Activated CD4-positive, alpha-beta T cell treated with anti-CD3 and anti-CD28 coated beads for 4 hours (primary cell): ENCODE results near the gene DDX56.
"Not testable (repeated sequence)": the region's sequence is repeated elsewhere in the genome, so short reads cannot be mapped to it uniquely, and the experiment has no call there.

ENCODE experiments used
- DNase-seq, 2 donors: peaks; one replicate each; pipeline ENCODE4 v3.0.0-alpha.2; 2020

The DDX56 gene, protein sequence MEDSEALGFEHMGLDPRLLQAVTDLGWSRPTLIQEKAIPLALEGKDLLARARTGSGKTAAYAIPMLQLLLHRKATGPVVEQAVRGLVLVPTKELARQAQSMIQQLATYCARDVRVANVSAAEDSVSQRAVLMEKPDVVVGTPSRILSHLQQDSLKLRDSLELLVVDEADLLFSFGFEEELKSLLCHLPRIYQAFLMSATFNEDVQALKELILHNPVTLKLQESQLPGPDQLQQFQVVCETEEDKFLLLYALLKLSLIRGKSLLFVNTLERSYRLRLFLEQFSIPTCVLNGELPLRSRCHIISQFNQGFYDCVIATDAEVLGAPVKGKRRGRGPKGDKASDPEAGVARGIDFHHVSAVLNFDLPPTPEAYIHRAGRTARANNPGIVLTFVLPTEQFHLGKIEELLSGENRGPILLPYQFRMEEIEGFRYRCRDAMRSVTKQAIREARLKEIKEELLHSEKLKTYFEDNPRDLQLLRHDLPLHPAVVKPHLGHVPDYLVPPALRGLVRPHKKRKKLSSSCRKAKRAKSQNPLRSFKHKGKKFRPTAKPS

DNA sequence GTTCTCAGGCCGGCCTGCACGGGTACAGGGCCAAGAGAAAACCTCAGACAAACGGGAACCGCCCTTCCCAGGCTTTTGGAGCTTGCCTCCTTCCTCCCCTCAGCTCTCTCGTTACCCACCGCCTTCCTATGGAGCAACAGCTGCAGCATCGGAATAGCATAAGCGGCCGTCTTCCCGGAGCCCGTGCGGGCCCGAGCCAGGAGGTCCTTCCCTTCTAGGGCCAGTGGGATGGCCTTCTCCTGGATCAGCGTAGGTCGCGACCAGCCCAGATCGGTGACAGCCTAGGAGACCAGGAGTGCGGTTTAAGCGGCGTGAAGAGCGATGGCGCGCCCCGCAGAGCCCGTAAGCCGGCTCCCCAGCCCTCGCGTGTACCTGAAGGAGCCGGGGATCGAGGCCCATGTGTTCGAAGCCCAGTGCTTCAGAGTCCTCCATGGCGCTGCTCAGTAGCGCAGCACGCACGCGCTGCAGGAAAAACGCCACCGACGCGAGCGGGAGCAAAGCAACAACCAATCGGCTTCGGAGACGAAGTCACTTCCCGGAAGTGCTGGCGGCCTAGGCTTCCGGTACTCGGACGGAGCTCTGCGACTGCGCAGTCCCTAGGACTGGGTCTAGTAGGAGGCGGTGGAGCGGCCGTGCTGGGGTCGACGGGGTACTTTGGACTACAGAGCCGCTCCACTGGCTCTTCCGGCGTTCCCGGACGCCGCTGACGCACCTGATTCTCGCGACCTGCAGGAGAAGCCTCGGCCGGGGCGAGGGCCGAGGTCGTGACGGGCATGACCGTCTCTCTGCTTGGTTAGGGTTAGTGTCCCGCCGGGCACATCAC is at the start of gene DDX56:
DDX56 (minus strand) TSS at position 445 of the 823 bp plus-strand sequence; CDS start at position 432, 13 bp downstream.
- DNase-seq = peak; percentile 90 to 93

GRCh38 chr7:44622342-44623151 is 48.8 kb upstream of the DDX56 start:
- peak; percentile 45 to 52 for DNase-seq

DNA sequence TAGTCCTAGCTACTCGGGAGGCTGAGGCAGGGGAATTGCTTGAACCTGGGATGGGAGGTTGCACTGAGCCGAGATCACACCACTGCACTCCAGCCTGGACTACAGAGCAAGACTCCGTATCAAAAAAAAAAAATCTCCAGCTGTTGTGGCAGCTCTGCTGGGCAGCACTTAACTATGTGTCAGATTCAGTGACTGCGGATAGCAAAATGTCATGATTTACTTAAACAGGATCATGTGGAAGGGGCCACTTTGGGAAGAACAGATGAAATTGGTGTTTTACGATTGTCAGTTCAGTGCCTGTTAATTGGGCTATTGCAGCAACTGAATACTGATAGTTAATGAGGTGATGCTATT is 48.0 kb upstream of the DDX56 start:
- DNase-seq = no peak

- no peak for DNase-seq
Observed at GRCh38 chr7:44621034-44621749, 47.5 kb upstream of the DDX56 start.

DNA sequence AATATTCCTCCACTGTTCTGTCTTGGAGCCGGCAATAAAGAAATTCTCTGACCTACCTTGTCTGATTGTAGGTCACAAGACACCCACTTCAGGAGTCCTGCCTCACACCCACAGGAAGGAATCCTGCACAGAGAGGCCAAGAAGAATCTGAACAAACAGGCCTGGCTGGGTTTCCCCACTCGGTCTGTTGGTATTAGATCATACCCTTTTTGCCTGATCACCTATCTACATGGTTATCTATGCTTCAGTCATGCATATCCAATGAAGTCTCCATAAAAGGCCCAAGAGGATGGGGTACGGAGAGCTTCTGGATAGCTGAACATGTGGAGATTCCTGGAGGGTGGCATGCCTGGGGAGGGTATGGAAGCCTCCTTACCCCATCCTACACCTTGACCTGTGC is 45.0 kb upstream of the DDX56 start:
- DNase-seq = peak; percentile 30 to 33

DNA sequence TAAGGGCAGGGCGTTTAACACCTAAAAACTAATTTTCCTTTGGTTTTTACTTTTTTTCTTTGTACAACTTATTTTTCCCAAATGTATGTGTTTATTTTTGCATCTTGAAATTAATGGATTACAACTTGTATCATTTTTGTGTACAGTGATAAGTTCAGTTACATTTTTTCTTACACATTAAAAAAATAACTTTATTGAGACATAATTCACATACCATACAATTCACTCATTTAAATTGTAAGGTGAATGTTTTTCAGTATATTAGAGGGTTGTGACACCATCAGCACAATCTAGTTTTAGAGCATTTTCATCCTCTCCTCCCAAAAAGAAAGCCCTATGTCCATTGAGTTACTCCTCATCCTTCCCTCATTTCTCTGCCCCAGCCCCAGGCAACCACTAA is 44.3 kb upstream of the DDX56 start:
- no peak for DNase-seq

DNA sequence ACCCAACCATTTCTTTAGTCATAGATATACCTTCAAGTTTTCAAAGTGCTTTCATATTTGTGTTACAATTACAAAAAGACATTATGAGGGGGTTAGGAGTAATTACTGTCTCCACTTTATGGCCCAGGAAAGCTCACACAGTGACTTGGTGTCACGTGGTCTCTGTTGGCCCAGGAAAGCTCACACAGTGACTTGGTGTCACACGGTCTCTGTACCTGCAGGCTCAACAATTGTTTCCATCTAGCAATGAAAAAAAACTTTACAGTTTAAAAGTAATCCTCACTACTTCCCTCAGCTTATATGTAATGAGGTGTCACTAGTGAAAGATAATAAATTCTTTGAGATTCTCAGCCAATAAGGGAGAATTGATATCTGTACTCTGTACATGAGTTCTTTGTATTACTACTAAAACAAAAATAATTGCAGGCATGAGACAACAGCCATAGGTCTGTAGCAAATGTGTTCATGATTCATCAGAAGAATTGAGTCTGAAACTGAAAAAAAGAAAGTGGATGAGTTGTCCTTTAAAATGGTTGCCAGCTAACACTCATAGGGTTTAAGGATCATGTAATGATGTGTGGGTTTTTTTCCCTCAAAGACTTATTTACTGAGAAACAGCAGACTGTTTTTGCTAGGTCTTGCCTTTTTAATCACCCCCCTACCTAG is 43.6 kb upstream of the DDX56 start:
- peak in 1 of 2 donors; percentile 24 for DNase-seq

DNA sequence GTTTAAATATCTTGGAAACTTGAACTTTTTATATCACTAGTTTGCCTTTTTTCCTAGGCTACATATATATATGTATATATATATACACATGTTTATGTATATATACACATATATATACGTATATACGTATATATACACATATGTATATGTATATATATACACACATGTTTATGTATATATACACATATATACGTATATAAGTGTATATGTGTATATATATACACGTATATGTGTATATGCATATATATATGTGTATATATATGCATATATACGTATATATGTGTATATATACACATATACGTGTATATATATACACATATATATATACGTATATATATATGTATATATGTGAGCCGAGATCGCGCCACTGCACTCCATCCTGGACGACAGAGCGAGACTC is 42.8 kb upstream of the DDX56 start:
- DNase-seq = no peak

- DNase-seq = no peak
Observed at GRCh38 chr7:44615793-44616192, 42.1 kb upstream of the DDX56 start.

GRCh38 chr7:44615149-44615611 is 41.5 kb upstream of the DDX56 start:
- DNase-seq = no peak

GRCh38 chr7:44609829-44610228 is 36.1 kb upstream of the DDX56 start:
- DNase-seq = no peak

DNA sequence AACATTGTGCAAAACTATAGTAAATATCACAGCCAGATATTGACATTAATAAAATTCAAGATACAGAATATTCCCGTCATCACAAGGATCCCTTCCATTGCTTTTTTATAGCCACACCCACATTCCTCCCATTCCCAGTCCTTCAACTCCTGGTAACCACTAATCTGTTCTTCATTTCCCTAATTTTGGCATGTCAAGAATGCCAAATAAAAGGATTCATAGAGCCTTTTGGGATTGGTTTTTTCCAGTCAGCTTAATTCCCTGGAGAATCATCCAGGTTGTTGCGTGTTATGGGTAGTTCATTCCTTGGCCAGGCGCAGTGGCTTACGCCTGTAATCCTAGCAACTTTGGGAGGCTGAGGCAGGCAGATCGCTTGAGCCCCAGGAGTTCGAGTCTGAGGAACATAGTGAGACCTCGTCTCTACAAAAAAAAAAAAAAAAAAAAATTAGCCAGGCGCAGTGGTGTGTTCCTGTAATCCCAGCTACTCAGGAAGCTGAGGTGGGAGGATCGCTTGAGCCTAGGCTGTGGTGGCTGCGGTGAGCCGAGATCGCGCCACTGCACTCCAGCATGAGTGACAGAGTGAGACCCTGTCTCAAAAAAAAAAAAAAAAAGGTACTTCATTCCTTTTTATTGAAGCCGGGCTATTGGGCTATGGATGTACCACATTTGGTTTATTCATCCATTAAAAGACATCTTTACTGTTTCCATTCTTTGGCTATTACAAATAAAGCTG is 35.4 kb upstream of the DDX56 start:
- no peak for DNase-seq

DNA sequence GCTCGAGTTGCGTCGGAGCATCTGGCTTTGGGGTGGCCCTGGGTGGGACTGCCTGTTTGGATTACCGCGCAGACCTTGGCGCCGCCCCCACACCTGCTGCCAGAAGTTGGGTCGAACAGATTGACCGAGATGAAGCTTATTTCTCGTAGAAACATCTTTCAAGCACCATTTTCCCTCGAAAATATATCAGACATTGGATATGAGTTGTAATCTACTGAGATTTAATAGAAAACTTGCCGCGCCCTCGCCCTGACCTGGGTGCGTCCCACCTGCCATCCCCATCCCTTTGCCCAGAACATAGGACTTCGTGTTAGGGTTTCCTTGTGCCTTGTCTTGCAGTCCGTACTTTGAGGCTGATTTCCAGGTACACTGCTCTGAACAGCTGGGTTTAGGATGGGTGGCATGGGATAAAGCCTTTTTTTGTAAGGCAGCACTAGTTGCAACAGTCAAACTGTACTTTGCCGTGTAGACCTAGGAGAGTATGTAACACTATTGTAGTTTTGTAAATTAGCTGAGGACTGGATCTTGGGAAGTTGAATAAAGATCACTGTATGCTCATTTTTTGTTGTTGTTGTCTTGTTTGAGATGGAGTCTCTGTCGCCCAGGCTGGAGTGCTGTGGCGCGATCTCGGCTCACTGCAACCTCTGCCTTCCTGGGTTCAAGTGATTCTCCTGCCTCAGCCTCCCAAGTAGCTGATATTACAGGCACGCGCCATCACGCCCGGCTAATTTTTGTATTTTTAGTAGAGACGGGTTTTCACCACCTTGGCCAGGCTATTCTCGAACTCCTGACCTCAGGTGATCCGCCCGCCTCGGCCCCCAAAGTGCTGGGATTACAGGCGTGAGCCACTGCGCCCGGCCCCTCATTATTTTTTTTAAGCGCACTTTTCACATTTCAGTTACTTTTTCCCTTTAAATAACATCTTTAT is 33.7 kb upstream of the DDX56 start:
- DNase-seq = no peak

DNA sequence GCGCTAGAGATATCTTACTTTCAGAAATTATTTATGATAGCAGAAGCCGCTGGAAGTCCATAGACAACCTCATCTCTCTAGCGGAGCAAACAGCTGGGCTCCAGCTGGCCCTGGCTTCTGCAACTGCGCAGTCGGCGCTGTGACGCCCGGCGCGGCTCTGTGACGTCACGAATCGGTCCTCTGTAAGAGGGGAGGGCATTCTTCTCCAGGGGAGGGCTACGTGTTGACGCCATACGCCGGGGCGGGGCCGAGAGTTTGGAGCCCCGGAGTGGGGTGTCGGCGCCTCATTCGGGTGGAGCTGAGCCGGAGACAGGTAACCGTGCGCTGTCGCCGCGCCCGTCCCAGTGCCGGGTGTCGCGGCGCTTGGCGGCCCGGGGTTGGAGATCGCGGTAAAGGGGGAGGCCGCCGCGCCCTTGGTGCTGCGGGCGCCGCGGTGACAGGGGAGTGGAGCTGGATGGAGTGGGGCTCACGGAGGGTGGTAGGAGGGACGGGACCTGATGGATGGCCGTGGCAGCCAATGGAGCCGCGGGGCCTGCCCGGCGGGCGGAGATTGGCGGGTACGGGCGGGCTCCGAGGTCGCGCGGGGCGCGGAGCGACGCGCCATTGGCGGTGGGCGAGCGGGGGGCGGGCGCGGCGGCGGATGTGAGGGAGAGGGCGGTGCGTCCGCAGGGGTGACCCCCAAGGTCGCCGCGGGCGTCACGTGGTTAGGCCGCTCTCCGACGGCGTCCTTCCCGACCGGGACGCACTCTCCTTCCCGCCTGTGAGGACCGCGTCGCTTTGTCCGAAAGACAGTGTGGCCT is 32.8 kb upstream of the DDX56 start, which contains the start of gene OGDH:
OGDH (plus strand) TSS at position 287 of the 800 bp plus-strand sequence. CDS start 17,717 bp downstream, outside the sequence.
- peak; percentile 99 to 100 for DNase-seq

DNA sequence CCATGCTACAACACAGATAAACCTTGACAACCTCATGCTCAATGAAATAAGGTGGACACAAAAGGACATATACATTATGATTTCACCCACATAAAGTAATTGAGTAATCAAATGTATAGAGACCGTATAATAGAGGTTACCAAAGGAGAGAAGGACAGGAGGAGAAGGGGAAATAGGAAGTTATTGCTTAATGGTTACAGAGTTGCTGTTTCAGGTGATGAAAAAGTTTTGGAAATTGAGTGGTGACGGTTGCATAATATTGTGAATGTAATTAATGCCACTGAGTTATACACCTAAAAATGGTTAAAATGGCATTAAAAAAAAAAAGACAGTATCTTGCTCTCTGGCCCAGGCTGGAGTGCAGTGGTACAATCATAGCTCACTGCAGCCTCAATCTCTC is 31.2 kb upstream of the DDX56 start:
- DNase-seq = no peak

- no peak for DNase-seq
Observed at GRCh38 chr7:44603193-44603592, 29.5 kb upstream of the DDX56 start.

GRCh38 chr7:44602576-44602910 is 28.8 kb upstream of the DDX56 start:
- DNase-seq = no peak

- no peak for DNase-seq
Observed at GRCh38 chr7:44599222-44599621, 25.5 kb upstream of the DDX56 start.

- DNase-seq = not testable (repeated sequence)
Observed at GRCh38 chr7:44597181-44597580, 23.5 kb upstream of the DDX56 start.
